ENCODE measurements around the gene ZNF236. TPM values are rescaled to one million over a fixed set of nuclear protein-coding genes. Genes with fewer than 3 reads are reported as not detected.

ZNF236 gene
- total RNA-seq, 1 donor from 2014 or later: 27.4 TPM

- DNase-seq (no peak), ATAC-seq (ENCODE audit: low read depth) (no peak)
- intact Hi-C loops (cut with micrococcal nuclease): loop anchor here (10.0 kb wide), 1 partner anchor 498 kb away; no protein-coding TSS in a partner anchor
- no peaks in the 10 kb centered on the region for H3K9me3 Mint-ChIP-seq
- POLR2A ChIA-PET: no interaction called here
- CTCF ChIA-PET: interaction anchor here (1.3 kb wide), 1 partner anchor 11 kb away, joined by 3 read pairs; no protein-coding TSS in a partner anchor
- TF ChIP-seq CTCF (IDR thresholded peaks at IDR 0.05): no peak
- H3K4me3 Mint-ChIP-seq: no peak overlapping the region
- peaks cover 77% of the 10 kb centered on the region for H3K36me3 Mint-ChIP-seq (ENCODE audit: low read depth)
- no peak overlapping the region for H3K27ac Mint-ChIP-seq
- H3K27me3 Mint-ChIP-seq: no peaks in the 10 kb centered on the region
- peaks cover 5% of the 10 kb centered on the region for H3K4me1 Mint-ChIP-seq
Observed at GRCh38 chr18:76927223-76927725, 104.9 kb downstream of the ZNF236 start.

GRCh38 chr18:76928179-76928868 is 106.0 kb downstream of the ZNF236 start:
- H3K36me3 Mint-ChIP-seq (ENCODE audit: low read depth): peaks cover 82% of the 10 kb centered on the region
- ChIA-PET CTCF (no interaction called here), POLR2A (no interaction called here)
- no peaks in the 10 kb centered on the region for H3K27me3 Mint-ChIP-seq
- H3K4me3 Mint-ChIP-seq: no peak overlapping the region
- ATAC-seq (ENCODE audit: low read depth) (no peak), DNase-seq (no peak)
- peaks cover 3% of the 10 kb centered on the region for H3K4me1 Mint-ChIP-seq
- intact Hi-C loops (cut with micrococcal nuclease): loop anchor here (10.0 kb wide), 1 partner anchor 496 kb away; no protein-coding TSS in a partner anchor
- H3K9me3 Mint-ChIP-seq: no peaks in the 10 kb centered on the region
- TF ChIP-seq CTCF (IDR thresholded peaks at IDR 0.05): no peak
- H3K27ac Mint-ChIP-seq: no peak overlapping the region

- no peak overlapping the region for H3K4me3 Mint-ChIP-seq
- intact Hi-C loops (cut with micrococcal nuclease): no loop called here
- H3K4me1 Mint-ChIP-seq: peaks cover 3% of the 10 kb centered on the region
- no peak for TF ChIP-seq CTCF (IDR thresholded peaks at IDR 0.05)
- H3K27ac Mint-ChIP-seq: no peak overlapping the region
- DNase-seq (no peak), ATAC-seq (ENCODE audit: low read depth) (no peak)
- peaks cover 75% of the 10 kb centered on the region for H3K36me3 Mint-ChIP-seq (ENCODE audit: low read depth)
- H3K9me3 Mint-ChIP-seq: no peaks in the 10 kb centered on the region
- no peaks in the 10 kb centered on the region for H3K27me3 Mint-ChIP-seq
- POLR2A ChIA-PET: no interaction called here
- CTCF ChIA-PET: interaction anchor here (1.3 to 5.1 kb wide), 2 partner anchors 9 to 52 kb away, joined by 3 to 21 read pairs; no protein-coding TSS in a partner anchor
Observed at GRCh38 chr18:76931171-76931570, 108.8 kb downstream of the ZNF236 start.

- no peaks in the 10 kb centered on the region for H3K9me3 Mint-ChIP-seq
- peak overlapping the region; percentile 10 for H3K27ac Mint-ChIP-seq
- CTCF ChIA-PET: interaction anchor here (1.3 to 5.1 kb wide), 2 partner anchors 10 to 51 kb away, joined by 3 to 21 read pairs; no protein-coding TSS in a partner anchor
- TF ChIP-seq CTCF (IDR thresholded peaks at IDR 0.05): no peak
- H3K36me3 Mint-ChIP-seq (ENCODE audit: low read depth): peaks cover 77% of the 10 kb centered on the region
- ATAC-seq (ENCODE audit: low read depth) (no peak), DNase-seq (no peak)
- H3K4me1 Mint-ChIP-seq: peaks cover 3% of the 10 kb centered on the region
- no peaks in the 10 kb centered on the region for H3K27me3 Mint-ChIP-seq
- POLR2A ChIA-PET: no interaction called here
- intact Hi-C loops (cut with micrococcal nuclease): no loop called here
- no peak overlapping the region for H3K4me3 Mint-ChIP-seq
Observed at GRCh38 chr18:76932026-76932819, 109.9 kb downstream of the ZNF236 start.

All from activated B cell treated with CpG ODN at 0.5 μM for 24 hours (primary cell).